WTC11 (cell line): ENCODE results near the gene CACNB3. TPM values are rescaled to one million over a fixed set of nuclear protein-coding genes. Genes with fewer than 3 reads are reported as not detected.

Experiments
- ATAC-seq: fragments of 200-7000 bp; cut with Tn5 transposase; 2 replicates; pipeline ENCODE4 v1.10.0; 2021; ENCODE audit warnings: mild to moderate bottlenecking, moderate library complexity
- CTCF ChIA-PET: fragments of 300-600 bp; sonication (Branson Sonifier 250); formaldehyde crosslinking; loops from one replicate; lab custom pipeline; 2021; ENCODE audit warnings: antibody characterized with exemption; lab: Charles Lee
- POLR2A ChIA-PET: fragments of 350-600 bp; sonication (Branson Sonifier 250); formaldehyde crosslinking; loops from one replicate; lab custom pipeline; 2021; ENCODE audit warnings: antibody characterized with exemption; lab: Charles Lee
- DNase-seq: peaks from one replicate; pipeline ENCODE4 v3.0.0; 2021; ENCODE audit warnings: low spot score
- H3K27ac Mint-ChIP-seq: 2 replicates; pipeline ENCODE4 v1.8.0; 2021; ENCODE audit warnings: mixed read lengths
- H3K27me3 Mint-ChIP-seq: 2 replicates; pipeline ENCODE4 v1.8.0; 2021; ENCODE audit warnings: low read depth, mild to moderate bottlenecking, moderate library complexity, mixed read lengths
- H3K36me3 Mint-ChIP-seq: 2 replicates; pipeline ENCODE4 v1.8.0; 2021; ENCODE audit warnings: mixed read lengths
- H3K4me1 Mint-ChIP-seq: 2 replicates; pipeline ENCODE4 v1.8.0; 2022; ENCODE audit warnings: mixed read lengths
- H3K4me3 Mint-ChIP-seq: 2 replicates; pipeline ENCODE4 v1.8.0; 2021; ENCODE audit warnings: mild to moderate bottlenecking, moderate library complexity, mixed read lengths
- H3K9me3 Mint-ChIP-seq: 2 replicates; pipeline ENCODE4 v1.8.0; 2021; ENCODE audit warnings: mixed read lengths
- E2F4 ChIP-seq: sonication (generic); formaldehyde crosslinking; IDR thresholded peaks from 2 replicates; pipeline ENCODE4 v1.8.1; 2022; ENCODE audit warnings: low read depth, mild to moderate bottlenecking, moderate library complexity, missing genetic modification reagents, borderline replicate concordance
- FOXP1 ChIP-seq: sonication (generic); formaldehyde crosslinking; IDR thresholded peaks from 2 replicates; pipeline ENCODE4 v1.8.0; 2022; ENCODE audit warnings: missing genetic modification reagents, mild to moderate bottlenecking, moderate library complexity, borderline replicate concordance
- FOXP4 ChIP-seq: sonication (generic); formaldehyde crosslinking; IDR thresholded peaks from 2 replicates; pipeline ENCODE4 v1.8.0; 2022; ENCODE audit warnings: mild to moderate bottlenecking, missing genetic modification reagents
- NFATC4 ChIP-seq: fragments of 250-450 bp; sonication (Bioruptor Pico); IDR thresholded peaks from 2 replicates; pipeline ENCODE4 v1.9.0; 2021; ENCODE audit warnings: mild to moderate bottlenecking
- SOX15 ChIP-seq: fragments of 250-450 bp; sonication (Bioruptor Pico); IDR thresholded peaks from 2 replicates; pipeline ENCODE4 v1.9.0; 2021; ENCODE audit warnings: mild to moderate bottlenecking
- TCF7 ChIP-seq: sonication (generic); formaldehyde crosslinking; IDR thresholded peaks from 2 replicates; pipeline ENCODE4 v1.8.0; 2022; ENCODE audit warnings: mild to moderate bottlenecking, low read depth, missing genetic modification reagents, moderate library complexity
- ZBTB21 ChIP-seq: sonication (generic); formaldehyde crosslinking; IDR thresholded peaks from 2 replicates; pipeline ENCODE4 v1.8.1; 2023; ENCODE audit warnings: mild to moderate bottlenecking, missing genetic modification reagents, borderline replicate concordance
- ZNF219 ChIP-seq: sonication (generic); formaldehyde crosslinking; IDR thresholded peaks from 2 replicates; pipeline ENCODE4 v1.8.0; 2023; ENCODE audit warnings: missing genetic modification reagents, mild to moderate bottlenecking, borderline replicate concordance
- ZNF263 ChIP-seq: sonication (generic); formaldehyde crosslinking; IDR thresholded peaks from 2 replicates; pipeline ENCODE4 v1.8.1; 2022; ENCODE audit warnings: low read depth, mild to moderate bottlenecking, moderate library complexity, missing genetic modification reagents
- ZNF396 ChIP-seq: fragments of 250-450 bp; sonication (Bioruptor Pico); IDR thresholded peaks from 2 replicates; pipeline ENCODE4 v1.8.0; 2021; ENCODE audit warnings: mild to moderate bottlenecking, moderate library complexity, borderline replicate concordance
- ZNF532 ChIP-seq: fragments of 250-450 bp; sonication (Bioruptor Pico); IDR thresholded peaks from 2 replicates; pipeline ENCODE4 v1.9.0; 2021; ENCODE audit warnings: mild to moderate bottlenecking, borderline replicate concordance
- total RNA-seq: library from RNA; stranded (reverse); gene quantifications from 3 replicates; pipeline ENCODE4 v1.2.3, GENCODE V29; 2021
- TF ChIP-seq, protein P1 (sequence below): fragments of 250-450 bp; sonication (Bioruptor Pico); IDR thresholded peaks from 2 replicates; pipeline ENCODE4 v1.9.0; 2021; ENCODE audit warnings: mild to moderate bottlenecking
- TF ChIP-seq, protein P2 (sequence below): sonication (generic); formaldehyde crosslinking; IDR thresholded peaks from 2 replicates; pipeline ENCODE4 v1.8.1; 2022; ENCODE audit warnings: mild to moderate bottlenecking, moderate library complexity, missing genetic modification reagents
- TF ChIP-seq, protein P3 (sequence below): sonication (generic); formaldehyde crosslinking; IDR thresholded peaks from 2 replicates; pipeline ENCODE4 v1.8.1; 2023; ENCODE audit warnings: mild to moderate bottlenecking, moderate library complexity, missing genetic modification reagents
- TF ChIP-seq, protein P4 (sequence below): sonication (generic); formaldehyde crosslinking; IDR thresholded peaks from 2 replicates; pipeline ENCODE4 v1.8.1; 2023; ENCODE audit warnings: mild to moderate bottlenecking, missing genetic modification reagents, moderate library complexity

CACNB3 gene
- total RNA-seq, 1 experiment from 2014 or later = 17.0 TPM

GRCh38 chr12:48828293-48828692 is 10.0 kb downstream of the CACNB3 start (continued):
- TF ChIP-seq E2F4 (CRISPR knock-in tag) (no peak), NFATC4 (CRISPR knock-in tag) (no peak), ZNF532 (no peak), TCF7 (CRISPR knock-in tag) (no peak)
- TF ChIP-seq, protein P1, sequence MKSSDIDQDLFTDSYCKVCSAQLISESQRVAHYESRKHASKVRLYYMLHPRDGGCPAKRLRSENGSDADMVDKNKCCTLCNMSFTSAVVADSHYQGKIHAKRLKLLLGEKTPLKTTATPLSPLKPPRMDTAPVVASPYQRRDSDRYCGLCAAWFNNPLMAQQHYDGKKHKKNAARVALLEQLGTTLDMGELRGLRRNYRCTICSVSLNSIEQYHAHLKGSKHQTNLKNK (CRISPR knock-in tag) = no peak
- TF ChIP-seq, protein P2, sequence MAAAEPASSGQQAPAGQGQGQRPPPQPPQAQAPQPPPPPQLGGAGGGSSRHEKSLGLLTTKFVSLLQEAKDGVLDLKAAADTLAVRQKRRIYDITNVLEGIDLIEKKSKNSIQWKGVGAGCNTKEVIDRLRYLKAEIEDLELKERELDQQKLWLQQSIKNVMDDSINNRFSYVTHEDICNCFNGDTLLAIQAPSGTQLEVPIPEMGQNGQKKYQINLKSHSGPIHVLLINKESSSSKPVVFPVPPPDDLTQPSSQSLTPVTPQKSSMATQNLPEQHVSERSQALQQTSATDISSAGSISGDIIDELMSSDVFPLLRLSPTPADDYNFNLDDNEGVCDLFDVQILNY = no peak

- no peak for ATAC-seq
- Mint-ChIP-seq H3K36me3 (peaks cover 50% of the 10 kb centered on the region), H3K9me3 (no peaks in the 10 kb centered on the region), H3K27me3 (no peaks in the 10 kb centered on the region), H3K4me3 (no peak overlapping the region), H3K4me1 (peaks cover 7% of the 10 kb centered on the region), H3K27ac (no peak overlapping the region; the same call in 1 of the 2 replicates)
- ChIA-PET CTCF (interaction anchor here (1.5 to 1.9 kb wide), 3 partner anchors 10 to 62 kb away, joined by 5 to 7 read pairs (median 6); no protein-coding TSS in a partner anchor), POLR2A (no interaction called here)
- DNase-seq = no peak
- no peak for TF ChIP-seq ZNF396 (CRISPR knock-in tag)
- TF ChIP-seq, protein P3, sequence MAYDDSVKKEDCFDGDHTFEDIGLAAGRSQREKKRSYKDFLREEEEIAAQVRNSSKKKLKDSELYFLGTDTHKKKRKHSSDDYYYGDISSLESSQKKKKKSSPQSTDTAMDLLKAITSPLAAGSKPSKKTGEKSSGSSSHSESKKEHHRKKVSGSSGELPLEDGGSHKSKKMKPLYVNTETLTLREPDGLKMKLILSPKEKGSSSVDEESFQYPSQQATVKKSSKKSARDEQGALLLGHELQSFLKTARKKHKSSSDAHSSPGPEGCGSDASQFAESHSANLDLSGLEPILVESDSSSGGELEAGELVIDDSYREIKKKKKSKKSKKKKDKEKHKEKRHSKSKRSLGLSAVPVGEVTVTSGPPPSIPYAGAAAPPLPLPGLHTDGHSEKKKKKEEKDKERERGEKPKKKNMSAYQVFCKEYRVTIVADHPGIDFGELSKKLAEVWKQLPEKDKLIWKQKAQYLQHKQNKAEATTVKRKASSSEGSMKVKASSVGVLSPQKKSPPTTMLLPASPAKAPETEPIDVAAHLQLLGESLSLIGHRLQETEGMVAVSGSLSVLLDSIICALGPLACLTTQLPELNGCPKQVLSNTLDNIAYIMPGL (CRISPR knock-in tag) = no peak
- no peak for TF ChIP-seq SOX15 (CRISPR knock-in tag)
- TF ChIP-seq, protein P4, sequence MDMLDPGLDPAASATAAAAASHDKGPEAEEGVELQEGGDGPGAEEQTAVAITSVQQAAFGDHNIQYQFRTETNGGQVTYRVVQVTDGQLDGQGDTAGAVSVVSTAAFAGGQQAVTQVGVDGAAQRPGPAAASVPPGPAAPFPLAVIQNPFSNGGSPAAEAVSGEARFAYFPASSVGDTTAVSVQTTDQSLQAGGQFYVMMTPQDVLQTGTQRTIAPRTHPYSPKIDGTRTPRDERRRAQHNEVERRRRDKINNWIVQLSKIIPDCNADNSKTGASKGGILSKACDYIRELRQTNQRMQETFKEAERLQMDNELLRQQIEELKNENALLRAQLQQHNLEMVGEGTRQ = no peak
- TF ChIP-seq FOXP1 = no peak
- TF ChIP-seq ZBTB21 (CRISPR knock-in tag) = no peak
- no peak for TF ChIP-seq ZNF263 (CRISPR knock-in tag)
- no peak for TF ChIP-seq ZNF219 (CRISPR knock-in tag)
- TF ChIP-seq FOXP4 = no peak
Observed at GRCh38 chr12:48828841-48829575, 10.7 kb downstream of the CACNB3 start.
